ENCODE data around the gene SLC48A1.

DNA sequence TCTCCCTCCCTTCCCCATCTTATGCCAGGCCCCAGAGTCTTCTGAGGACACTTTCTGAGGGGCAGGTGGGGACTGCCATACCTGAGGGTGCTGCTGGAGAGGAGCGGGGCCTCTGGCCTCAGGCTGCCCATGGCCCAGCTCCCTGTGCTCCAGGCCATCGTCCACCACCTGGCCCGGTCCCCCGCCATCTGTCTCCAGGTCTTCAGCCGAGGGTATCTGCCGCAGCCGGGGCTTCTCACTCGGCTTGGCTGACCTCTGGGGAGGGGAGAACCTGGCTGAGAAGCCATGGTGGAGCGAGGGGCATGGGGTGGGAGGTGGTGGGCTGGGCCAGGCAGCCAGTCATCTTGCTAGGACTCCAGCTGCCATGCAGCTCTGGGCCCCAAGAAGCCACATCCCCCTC lies 21.6 kb downstream of the SLC48A1 start:
- TF ChIP-seq POLR2AphosphoS5 (IDR thresholded peaks at IDR 0.05) (no peak), POLR2A (IDR thresholded peaks at IDR 0.05) (no peak)
- TF ChIP-seq, protein P1, sequence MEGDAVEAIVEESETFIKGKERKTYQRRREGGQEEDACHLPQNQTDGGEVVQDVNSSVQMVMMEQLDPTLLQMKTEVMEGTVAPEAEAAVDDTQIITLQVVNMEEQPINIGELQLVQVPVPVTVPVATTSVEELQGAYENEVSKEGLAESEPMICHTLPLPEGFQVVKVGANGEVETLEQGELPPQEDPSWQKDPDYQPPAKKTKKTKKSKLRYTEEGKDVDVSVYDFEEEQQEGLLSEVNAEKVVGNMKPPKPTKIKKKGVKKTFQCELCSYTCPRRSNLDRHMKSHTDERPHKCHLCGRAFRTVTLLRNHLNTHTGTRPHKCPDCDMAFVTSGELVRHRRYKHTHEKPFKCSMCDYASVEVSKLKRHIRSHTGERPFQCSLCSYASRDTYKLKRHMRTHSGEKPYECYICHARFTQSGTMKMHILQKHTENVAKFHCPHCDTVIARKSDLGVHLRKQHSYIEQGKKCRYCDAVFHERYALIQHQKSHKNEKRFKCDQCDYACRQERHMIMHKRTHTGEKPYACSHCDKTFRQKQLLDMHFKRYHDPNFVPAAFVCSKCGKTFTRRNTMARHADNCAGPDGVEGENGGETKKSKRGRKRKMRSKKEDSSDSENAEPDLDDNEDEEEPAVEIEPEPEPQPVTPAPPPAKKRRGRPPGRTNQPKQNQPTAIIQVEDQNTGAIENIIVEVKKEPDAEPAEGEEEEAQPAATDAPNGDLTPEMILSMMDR (IDR thresholded peaks at IDR 0.05) = no peak

All from prostate gland (tissue), 2 donors.